HuH-7.5 (cell line): ENCODE measurements around the gene HRH1.

Experiments used
- DNase-seq: peaks from one replicate; pipeline ENCODE4 v3.0.0; 2011; ENCODE audit warnings: low spot score

Gene HRH1

DNA sequence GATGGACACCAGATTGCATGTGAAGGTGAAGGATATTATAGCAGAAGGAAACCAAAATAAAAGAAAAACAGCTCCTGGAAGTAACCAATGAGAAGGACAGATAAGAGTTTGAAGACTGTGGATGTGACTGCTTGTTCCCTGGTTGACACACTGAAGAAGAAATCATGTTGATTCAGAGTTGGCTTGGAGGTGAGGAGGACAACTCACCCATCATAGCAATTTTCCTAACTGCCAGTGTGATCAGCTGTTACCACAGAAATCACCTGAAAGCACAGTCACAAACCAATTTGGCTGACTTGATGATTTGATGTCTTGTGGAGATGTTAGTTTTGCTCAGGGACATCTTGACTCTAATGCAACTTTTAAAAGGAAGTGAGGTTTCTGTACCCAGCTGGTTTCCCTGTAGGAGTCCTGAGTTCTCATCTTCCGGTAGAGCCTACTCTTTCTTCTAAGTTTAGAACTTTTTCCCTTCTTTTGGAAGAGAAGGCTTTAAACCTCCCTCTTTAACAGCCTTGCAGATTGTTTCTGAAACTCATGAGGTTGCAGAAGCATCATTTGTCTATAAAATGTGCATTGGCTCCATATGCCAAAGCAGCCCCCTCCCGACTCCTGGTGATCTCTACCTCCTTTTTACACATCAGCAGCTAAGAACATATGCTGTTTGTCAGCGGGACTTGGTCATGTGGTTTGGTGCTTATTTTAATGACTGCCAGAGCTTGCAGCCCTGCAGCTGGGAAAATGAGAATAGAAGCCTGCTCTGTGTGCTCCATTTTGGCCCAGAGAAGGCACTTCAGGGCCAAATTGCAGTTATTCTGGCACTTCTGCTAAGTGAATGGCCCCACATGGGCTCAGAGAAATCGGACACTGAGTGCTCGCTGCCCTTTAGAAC lies 128.2 kb downstream of the HRH1 start:
- DNase-seq, result no peak

GRCh38 chr3:11283139-11283475 lies 128.8 kb downstream of the HRH1 start:
- no peak for DNase-seq

GRCh38 chr3:11284011-11284410 lies 129.7 kb downstream of the HRH1 start:
- DNase-seq, result no peak

DNA sequence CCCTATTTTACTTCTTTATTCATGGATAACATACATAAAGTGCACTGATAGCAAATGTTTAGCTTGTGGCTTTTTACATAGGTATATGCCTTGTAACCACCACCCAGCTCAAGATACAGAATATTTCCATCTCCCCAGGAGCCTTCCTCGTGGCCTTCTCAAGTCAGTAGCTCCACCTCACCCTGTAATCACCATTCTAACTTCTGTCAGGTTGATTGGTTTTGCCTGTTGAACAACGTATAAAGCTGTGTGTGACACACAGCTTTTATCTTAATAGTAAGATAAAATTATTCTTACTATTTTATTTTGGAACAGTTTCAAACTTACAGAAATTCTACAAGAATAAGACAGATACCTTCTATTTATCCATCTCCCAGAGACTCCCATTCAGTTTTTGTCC lies 131.2 kb downstream of the HRH1 start:
- no peak for DNase-seq

DNA sequence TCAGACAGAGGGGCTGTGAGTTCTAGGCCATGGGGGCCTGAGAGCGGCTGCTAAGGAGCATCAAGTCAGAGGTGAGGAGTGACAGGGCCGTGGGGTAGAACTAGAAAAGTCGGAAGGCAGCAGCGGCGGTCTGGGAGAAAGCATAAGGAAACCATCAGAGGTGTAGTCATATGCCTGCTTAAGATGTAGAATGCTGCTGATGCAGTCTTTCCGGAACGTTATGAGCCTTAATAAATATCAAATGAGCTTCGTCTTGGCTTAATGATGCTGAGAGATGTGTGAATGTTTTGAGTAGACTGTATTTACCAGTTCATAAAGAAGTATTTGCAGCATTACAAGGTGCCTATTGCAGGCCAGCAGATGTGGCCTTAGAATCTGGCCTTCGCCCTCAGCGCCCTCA lies 133.1 kb downstream of the HRH1 start:
- DNase-seq, result no peak

- DNase-seq, result no peak
Observed at GRCh38 chr3:11288021-11288491, 133.8 kb downstream of the HRH1 start.

DNA sequence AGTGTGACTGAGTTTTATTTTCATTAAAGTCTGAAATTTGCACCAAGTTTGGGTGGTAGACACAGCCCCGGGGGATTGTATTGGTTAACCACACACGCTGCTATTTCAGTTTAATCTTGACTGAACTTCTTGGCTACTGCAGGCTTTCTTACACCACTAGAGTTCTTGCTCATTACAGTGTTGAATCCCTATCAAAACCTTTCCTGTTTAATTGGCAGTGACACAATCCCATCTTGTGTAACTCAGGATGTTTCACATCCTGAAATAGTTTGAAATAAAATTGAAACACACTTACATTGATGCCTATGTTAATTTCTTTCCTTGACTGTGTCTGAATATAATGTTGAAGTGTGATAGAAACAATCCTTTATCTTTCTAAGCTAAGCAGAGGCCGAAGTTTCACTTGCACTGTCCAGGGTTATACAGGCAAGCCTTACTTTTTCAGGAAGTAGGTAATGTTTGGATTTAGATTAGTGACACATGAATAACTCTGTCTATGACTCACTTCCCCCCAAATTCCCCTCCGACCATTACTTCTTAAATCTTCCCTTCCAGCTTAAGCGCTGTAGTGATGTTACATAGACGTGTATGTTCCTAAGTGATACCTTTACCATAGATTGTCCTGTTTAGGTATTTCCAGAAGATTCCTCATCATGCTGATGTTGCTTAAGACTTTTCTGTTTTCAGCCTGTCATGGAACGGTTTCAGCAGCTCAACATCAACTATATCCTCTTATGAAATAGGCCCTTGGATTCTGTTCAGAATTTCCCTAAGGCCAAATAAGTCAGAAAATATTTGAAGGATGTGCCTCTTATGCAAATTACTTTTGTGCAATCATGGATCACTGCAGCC lies 134.7 kb downstream of the HRH1 start:
- DNase-seq, result no peak

DNA sequence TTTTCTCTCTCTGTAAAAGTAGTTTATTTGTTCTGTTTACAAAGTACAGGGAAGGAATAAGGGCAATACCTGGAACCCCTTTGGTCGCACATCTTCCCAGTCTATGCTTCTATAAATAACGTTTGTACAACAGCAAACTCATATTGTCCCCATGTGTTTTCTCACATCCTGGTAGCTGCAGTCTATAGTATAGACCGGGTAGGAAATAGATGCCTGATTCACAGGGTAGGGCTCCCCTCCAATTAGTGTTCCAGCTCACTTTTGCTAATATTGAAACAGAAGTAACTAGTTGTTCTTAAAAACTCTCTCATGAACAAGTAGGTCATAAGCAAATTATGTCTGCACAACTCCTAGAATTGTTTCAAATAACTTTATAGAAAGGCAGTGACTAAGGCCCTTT lies 135.6 kb downstream of the HRH1 start:
- no peak for DNase-seq

DNA sequence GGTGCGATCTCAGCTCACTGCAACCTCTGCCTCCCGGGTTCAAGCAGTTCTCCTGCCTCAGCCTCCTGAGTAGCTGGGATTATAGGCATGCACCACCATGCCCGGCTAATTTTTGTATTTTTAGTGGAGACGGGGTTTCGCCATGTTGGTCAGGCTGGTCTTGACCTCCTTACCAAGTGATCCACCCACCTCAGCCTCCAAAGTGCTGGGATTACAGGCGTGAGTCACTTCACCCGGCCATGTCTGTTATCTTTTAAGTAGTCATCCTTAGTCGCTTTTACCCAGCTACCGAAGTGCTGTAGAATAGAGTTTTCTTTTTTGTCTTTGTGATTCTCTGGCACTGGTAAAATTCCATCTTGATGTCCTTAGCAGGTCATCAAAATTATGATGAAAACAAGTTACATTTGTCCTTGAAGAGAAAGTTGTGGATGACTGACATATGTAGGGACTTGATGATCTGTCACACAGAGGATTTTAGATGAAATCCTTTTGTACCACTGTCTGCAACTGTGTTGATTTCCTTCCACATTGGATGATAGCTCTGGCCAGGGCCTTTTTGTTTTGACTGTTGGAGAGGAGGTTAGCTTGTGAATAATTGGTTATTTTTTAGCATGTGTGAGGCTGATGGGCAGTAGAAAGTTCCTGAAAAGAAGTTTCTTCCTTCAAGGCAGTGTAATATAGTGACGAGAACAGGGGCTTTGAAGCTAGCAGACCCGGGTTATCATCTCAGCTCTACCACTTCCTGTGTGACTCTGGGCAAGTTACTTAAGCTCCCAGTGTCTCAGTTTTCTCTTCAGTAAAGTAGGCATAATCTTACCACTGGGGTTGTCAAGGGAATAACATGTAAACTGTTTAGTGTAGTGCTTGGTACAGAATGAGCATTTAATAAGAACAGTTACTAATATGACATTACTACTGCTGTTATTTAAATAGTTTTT lies 136.7 kb downstream of the HRH1 start:
- DNase-seq, result no peak

DNA sequence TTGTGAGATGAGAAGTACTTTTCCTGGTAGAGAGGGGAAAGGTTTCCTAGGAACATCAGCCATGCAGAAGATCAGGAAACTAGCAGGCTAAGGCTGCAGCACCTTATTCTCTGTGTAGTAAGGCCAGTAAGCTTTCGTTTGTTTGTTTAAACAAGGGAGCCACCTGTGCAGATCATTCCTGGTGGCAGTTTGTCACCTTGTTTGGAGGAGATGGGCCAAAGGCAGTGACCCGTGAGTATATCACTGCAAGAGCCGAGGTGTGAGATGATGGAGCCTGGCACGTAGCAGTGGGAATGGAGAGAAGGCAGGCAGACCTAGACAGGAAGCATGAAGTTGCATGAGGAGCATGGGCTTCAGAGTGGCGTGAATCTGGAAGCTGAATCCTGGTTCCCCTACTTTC lies 137.5 kb downstream of the HRH1 start:
- DNase-seq, result no peak

DNA sequence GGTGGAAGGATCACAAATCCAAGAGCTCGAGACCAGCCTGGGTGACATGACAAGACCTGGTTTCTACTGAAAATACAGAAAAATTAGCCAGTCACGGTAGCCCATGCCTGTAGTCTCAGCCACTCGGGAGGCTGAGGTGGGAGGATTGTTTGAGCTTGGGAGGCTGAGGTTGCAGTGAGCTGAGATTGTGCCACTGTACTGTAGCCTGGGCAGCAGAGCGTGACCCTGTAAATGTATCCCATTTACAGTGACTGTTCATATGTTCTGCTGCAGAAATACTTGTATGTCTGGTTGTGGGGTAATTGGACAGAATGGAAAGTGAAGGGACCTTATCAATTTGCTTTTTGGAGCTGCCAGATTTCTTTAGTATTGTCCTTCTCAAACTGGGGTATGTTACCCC lies 142.8 kb downstream of the HRH1 start:
- DNase-seq, result no peak

GRCh38 chr3:11300970-11301369 lies 146.7 kb downstream of the HRH1 start:
- DNase-seq, result no peak

GRCh38 chr3:11302444-11302843 lies 148.2 kb downstream of the HRH1 start:
- DNase-seq, result peak; percentile 63

DNA sequence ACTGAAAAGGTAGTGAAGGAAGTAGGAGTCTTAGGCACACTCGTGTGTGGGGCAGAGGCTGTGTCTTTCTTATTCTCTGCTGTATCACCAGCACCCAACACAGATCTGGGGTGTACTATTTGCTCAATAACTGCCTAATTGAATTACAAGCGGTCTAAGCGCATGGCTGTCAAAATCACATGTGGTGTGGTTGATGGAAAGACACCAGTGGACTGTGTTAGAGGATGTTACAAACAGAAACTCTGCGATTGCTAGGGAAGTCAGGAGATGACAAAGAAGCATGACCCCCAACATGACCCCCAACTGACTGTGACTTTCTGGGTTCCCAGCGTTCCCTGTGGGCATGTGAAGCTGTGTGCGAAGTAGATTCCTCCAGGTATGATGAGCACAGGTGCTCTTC lies 149.9 kb downstream of the HRH1 start:
- DNase-seq, result no peak

- DNase-seq, result no peak
Observed at GRCh38 chr3:11305509-11305908, 151.2 kb downstream of the HRH1 start.

GRCh38 chr3:11306817-11307589 lies 152.7 kb downstream of the HRH1 start:
- no peak for DNase-seq

DNA sequence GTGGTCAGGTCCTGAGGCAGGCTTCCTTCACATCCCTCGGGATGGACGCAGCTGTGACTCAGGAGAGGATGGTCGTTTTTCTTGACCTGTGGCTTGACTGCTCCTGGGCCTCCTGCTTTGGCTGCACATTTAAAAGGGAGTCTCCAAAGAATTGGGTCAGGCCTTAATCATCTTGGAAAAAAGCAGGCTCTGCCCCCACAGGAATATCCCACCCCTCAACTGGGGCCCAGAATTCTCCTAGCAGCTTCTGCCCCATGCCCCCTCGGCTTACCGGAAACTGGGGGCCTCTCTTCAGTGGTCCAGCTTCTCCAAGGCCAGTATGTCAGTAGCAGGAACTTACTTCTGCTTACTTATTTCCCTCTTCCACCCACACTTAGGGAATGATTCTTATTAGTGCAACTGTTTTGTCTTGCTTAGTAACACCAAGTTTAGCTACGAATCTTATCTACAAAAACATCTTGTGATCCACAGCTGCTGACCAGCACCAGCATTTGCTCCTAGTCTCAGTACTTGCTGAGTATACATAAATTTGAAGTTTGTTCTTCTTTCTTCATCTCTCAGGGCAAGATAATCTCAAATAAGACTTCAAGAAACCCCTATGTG lies 153.6 kb downstream of the HRH1 start:
- no peak for DNase-seq

DNA sequence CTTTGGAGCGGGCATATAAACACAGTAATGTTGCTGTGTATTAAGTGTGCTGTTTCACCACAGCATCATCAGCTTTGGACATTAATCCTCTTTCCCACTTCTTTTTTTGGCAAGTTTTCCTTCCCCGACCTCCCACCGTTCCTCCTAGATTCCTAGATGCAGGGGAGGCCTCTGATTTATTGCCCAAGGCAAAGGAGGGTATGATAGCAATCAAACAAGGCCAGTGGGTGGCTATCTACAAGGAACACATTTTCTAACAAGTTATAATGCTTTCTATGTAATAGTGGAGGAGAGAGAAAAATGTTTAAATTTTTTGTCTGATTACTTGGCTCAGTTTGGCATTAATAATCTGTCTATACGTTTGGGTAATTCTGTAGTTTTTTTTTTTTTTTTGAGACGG lies 156.0 kb downstream of the HRH1 start:
- DNase-seq, result no peak

GRCh38 chr3:11312166-11312565 lies 157.9 kb downstream of the HRH1 start:
- DNase-seq, result no peak
